PC-3 (cell line): ENCODE results near the gene DKK1.

Source experiments
- EZH2 ChIP-seq: fragments of 300-600 bp; sonication (generic); IDR thresholded peaks from one replicate; pipeline ENCODE4 v1.6.1; 2017; ENCODE audit warnings: antibody characterized with exemption, mild to moderate bottlenecking, low read length; ENCODE audit not compliant: unreplicated experiment
- TF ChIP-seq, protein P1 (sequence below): fragments of 300-600 bp; sonication (generic); conservative IDR thresholded peaks from 2 replicates; pipeline ENCODE4 v1.5.1; 2017; ENCODE audit warnings: antibody characterized with exemption, low read depth, mild to moderate bottlenecking, low read length

DNA sequence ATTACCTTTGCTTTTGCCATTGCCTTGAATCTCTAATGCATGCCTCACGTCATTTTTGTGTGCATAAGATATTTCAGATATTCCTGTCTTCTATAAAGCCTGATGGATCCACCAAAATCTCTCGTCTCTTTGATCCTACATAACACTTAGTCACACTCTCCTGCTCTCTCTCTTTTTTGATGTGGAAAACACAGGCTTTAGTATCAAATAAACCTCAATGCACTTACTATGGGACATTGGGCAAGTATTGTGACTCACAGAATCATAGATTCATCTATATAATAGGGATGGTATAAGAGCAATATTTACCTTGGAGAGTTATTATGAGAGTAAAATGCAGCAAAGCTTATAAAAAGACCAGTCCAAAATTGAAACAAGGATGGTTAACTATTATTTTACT, 39.1 kb downstream of the DKK1 start:
- TF ChIP-seq, protein P1, sequence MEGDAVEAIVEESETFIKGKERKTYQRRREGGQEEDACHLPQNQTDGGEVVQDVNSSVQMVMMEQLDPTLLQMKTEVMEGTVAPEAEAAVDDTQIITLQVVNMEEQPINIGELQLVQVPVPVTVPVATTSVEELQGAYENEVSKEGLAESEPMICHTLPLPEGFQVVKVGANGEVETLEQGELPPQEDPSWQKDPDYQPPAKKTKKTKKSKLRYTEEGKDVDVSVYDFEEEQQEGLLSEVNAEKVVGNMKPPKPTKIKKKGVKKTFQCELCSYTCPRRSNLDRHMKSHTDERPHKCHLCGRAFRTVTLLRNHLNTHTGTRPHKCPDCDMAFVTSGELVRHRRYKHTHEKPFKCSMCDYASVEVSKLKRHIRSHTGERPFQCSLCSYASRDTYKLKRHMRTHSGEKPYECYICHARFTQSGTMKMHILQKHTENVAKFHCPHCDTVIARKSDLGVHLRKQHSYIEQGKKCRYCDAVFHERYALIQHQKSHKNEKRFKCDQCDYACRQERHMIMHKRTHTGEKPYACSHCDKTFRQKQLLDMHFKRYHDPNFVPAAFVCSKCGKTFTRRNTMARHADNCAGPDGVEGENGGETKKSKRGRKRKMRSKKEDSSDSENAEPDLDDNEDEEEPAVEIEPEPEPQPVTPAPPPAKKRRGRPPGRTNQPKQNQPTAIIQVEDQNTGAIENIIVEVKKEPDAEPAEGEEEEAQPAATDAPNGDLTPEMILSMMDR = no peak
- no peak for TF ChIP-seq EZH2
